Activated gamma-delta T cell (primary cell): ENCODE measurements around the gene UTS2.

ENCODE experiments used
- DNase-seq: peaks from one replicate; lab custom pipeline; 2025; lab: John Stamatoyannopoulos, UW
- total RNA-seq, 2 donors: gene quantifications; one replicate each; lab custom pipeline; 2026; lab: John Stamatoyannopoulos, UW

Gene UTS2, protein sequence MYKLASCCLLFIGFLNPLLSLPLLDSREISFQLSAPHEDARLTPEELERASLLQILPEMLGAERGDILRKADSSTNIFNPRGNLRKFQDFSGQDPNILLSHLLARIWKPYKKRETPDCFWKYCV
- total RNA-seq = 1.3 to 21.9 reads per million in 2 donors

DNA sequence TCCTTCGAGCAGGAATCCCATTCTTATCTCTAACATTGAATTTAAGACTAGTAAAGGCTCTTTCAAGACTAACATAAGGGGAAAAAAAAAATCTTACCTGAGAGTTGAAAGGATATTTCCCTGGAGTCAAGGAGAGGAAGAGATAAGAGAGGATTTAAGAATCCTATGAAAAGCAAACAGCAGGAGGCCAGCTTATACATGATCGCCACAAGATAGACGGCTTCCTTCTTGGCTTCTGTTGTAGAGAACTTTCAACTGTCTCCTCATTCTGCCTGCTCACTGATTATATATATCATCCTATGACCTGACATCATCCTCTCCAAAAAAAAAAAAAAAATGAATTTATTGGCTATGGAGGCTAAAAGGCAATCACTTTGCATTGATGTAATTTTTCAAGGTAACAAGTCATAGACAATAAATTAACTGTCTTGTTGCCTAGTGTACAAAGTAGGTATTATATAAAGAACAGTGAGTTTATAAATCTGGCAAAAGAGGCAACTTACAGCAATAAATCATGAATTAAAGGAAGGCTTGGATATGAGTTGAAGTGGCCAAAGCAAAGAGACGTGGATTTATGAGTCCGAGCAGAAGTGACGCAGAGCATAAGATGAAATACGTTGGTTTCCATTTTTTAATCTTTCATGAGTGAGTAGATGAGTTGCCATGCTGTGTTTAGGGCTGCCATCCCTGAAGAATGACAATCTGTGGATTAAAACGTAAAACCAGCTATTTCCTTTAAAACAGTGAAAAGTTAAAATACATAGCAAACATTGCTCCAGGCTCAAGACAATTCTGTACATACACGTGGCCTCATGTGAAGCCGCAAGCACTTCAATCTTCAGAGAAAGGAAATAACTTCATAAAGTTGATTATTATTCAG, at the start of gene UTS2:
Gene UTS2 (minus strand): TSS at position 262 of the 880 bp plus-strand sequence. CDS start 62 bp downstream, at position 200.
- DNase-seq = no peak

DNA sequence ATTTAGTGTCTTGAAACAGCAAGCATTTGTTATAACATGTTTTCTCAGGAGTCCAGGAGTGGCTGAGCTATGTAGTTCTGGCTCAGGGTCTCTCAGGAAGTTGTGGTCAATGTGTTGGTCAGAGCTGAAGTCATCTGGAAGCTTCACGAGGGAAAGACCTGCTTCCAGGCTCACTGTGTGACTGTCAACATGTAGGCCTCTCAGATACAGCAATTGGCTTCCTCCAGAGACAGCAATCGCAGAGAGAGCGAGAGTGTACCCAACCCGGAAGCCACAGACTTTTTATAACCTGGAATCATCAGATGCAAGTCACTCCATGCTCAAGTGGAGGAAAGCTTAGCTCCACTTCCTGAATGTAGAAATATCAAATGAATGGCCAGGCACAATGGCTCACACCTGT, 46.9 kb upstream of the UTS2 start:
- no peak for DNase-seq

DNA sequence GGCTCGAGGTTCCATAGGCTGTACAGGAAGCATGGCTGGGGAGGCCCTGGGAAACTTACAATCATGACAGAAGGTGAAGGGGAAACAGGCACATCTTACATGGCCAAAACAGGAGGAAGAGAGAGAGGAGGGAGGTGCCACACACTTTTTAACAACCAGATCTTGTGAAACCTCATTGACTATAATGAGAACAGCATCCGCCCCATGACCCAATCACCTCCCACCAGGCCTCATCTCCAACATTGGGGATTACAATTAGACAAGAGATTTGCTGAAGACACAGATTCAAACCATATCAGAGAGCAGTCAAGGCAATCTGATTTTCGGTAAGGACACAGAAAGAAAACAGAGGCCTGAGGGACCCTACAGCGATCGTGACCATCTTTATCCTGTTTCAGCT, 46.1 kb upstream of the UTS2 start:
- no peak for DNase-seq

DNA sequence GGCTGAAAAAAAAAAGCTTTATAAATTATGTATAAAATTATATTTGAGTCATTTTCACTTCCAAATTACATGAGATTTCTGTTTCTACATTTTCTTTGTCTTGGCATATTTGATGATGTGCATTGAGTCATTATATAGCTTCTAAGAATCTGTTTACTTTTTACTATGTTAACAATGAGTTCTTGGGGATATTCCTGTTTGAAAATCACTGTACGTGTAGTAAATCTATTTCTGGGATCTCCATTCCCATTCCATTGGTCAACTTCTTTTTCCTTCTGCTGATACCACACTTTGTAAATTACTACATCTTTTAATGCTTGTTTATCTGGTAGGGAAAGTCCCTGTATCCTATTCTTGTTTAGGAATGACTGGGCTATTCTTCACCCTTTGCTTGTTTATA, 44.1 kb upstream of the UTS2 start:
- DNase-seq = no peak

DNA sequence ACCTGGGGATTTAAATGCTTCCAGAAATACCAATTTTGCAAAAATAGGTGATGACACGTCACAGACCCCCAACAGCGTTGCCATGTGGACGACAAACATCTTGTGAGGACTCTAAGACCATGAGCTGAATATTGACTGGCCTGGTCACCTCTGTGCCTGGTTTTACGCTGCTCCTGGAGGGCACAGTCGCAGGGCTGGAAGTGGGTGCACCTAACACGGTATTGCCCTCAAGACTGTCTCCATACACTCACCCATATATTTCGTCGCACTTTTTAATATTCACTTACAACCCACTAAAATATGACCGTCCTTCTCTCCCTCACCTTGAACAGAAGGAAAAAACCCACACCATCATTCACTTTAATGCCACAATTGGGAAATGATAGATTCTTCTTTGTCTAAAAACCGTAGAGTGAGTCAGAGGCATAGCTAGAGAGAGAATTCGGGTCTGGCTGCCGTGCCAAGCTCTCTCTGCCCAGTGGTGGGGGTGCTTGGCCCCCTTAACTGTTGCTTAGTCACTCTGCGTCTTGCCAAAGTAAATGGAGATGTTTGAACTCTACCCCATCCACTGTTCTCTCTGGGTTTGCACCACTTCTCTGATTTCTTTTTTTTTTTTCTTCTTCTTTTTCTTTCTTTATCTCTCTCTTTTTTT, 40.8 kb upstream of the UTS2 start:
- DNase-seq = no peak

DNA sequence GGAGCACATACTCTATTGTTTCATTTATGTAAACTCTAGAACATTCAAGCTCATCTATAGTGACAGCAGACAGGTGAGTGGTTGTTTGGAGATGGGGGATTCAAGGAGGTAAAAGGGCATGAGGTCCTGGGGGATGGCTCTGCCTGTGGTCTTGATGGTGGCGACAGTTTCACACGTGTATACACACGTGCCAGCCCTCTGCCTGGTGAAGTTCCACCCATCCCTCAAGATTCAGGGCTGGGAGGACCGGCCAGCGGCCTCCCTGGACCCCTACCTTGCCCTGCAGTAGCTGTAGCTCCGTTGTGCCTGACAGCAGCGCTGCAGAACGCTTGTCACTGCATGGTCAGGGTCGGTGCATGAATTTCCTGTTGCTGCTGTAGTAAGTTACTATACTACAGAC, 38.9 kb upstream of the UTS2 start:
- DNase-seq = no peak

DNA sequence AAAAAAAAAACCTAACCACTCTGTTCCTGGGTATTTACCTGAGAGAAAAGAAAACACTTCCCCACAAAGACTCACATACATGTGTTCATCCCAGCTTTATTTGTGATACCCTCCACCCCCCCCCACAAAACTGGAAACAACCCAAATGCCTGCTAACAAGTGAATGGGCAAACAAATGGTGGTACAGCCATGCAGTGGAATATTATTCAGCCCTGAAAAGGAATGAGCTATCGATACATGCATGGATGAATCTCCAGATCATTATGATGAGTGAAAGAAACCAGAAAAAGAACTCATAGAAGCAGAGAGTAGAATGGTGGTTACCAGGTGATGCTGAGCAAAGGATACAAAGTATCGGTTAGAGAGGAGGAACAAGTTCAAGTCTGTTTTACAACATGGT, 38.0 kb upstream of the UTS2 start:
- DNase-seq = no peak

DNA sequence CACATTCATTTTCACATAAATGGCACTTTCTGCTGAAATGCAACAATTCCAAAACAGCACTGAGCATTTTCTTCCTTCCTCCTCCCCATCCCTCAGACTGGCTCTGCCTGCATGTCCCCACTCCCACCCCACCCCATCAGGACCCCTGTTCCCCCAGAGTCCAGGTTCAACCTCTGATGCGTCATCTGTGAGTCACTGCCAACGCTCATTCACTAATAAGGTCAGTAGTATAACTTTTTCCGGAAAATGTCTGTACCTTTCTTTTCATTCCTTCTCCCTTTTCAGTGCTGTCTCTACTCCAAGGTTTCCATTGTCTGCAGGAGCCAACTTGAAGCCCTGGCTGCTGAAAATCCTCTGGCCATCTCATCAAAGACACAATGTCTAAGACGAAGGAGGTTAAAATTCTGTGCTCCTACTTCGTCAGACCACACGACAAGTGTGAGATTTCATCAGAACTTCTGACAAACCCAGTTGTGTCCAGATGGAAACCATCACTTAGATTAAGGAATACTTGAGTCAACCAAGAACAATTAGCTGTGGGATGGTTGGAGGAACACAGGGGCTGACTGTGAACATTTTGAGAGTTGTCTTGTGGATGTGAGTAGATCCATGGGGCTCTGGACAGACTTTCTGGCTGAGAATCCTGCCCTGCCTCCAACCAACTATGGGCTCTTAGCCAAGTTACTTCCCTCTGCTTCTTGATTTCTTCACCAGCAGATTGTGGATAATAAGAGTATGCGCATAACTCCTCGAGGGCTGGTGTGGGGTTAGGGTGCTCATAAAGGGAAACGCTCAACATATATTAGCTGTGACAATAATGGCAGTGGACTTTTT, 35.6 kb upstream of the UTS2 start:
- no peak for DNase-seq

DNA sequence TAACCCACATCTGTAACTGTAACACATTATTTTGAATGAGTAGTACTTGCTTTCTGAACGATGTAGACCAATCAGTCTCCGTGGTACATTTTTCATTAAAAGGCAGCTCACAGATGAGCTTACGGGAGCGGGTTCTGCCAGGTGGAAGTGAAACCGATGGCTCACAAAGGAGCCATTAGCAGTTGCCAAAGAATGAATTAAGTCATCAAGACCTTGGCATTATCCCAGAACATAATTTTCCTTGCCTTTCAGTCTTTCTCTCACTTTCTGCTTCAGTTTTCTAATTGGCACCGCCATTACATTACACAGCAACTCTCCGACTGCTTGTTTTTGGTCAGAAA, 33.5 kb upstream of the UTS2 start:
- DNase-seq = no peak

DNA sequence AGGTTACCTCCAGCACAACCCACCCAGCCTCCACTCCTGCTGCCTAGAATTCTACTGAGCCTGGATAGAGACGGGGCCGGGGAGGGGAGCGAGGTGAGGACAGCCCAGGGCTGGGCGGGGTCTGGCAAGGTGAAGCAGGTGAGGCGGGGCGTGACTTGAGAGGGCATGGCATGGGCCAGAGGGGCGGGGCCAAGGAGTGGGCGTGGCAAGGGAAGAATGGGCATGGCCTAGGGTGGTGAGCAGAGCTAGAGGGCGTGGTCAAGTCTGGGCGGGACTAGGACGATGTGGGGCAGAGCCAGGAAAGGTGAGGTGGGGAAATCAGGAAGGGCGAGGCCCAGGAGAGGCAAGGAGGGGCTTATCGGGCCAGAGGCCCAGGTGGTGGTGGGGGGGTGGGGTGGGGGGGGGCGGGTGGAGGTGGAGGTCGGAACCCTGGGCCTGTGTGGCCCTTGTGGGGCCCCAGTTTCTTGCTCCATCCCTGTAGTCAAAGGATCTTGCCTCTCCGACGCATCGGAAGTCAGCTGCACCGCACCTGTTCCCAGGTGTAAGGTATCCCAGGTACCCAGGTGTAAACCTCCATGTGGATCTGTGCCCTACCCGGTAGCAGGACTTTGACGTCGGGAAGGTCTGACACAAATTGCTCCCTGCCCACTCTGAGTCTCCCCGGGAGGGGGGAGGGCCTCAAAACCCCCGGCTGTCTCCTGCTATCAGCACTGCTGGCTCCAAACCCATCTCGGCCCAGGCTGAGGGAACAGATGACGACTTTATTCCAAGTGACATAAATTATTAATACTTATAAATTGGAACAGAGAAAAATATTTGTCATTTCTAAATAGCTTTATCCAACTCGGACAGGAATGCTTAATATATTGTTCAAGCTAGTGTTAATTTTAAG, 32.9 kb upstream of the UTS2 start:
- DNase-seq = no peak

DNA sequence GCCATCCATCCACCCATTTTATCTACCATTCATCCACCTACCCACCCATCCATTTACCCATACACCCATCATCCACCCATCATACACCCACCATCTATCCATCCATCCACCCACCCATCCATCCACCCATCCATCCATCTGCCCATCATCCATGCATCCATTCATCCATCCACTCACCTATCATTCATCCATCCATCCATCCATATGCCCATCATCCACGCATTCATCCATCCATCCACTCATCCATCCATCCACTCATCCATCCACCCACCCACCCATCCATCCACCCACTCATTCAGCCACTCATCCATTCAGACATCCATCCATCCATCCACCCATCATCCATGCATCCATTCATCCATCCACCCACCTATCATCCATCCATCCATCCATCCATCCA, 31.9 kb upstream of the UTS2 start:
- no peak for DNase-seq

DNA sequence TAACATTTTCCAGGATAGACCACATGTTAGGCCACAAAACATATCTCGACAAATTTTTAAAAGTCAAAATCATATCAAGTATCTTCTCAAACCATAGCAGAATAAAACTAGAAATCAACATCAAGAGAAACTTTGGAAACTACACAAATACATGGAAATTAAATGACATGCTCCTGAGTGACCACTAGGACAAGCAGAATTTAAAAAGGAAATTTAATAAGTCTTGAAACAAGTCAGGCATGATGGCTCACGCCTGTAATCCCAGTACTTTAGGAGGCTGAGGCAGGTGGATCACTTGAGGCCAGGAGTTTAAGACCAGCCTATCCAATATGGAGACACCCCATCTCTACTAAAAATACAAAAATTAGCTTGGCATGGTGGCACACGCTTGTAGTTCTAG, 26.4 kb upstream of the UTS2 start:
- no peak for DNase-seq

DNA sequence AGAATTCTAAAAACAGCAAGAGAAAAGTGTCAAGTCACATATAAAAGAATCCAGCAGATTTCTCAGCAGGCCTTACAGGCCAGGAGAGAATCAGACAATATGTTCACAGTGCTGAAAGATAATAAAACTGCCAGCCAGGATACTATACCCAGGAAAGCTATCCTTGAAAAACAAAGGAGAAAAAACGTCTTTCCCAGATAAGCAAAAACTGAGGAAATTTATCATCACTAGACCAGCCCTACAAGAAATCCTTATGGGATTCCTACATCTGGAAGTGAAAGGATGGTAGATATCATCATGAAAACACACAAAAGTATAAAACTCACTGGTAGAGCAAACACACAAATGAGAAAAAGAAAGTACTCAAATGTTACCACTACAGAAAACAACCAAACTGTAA, 25.2 kb upstream of the UTS2 start:
- DNase-seq = no peak

DNA sequence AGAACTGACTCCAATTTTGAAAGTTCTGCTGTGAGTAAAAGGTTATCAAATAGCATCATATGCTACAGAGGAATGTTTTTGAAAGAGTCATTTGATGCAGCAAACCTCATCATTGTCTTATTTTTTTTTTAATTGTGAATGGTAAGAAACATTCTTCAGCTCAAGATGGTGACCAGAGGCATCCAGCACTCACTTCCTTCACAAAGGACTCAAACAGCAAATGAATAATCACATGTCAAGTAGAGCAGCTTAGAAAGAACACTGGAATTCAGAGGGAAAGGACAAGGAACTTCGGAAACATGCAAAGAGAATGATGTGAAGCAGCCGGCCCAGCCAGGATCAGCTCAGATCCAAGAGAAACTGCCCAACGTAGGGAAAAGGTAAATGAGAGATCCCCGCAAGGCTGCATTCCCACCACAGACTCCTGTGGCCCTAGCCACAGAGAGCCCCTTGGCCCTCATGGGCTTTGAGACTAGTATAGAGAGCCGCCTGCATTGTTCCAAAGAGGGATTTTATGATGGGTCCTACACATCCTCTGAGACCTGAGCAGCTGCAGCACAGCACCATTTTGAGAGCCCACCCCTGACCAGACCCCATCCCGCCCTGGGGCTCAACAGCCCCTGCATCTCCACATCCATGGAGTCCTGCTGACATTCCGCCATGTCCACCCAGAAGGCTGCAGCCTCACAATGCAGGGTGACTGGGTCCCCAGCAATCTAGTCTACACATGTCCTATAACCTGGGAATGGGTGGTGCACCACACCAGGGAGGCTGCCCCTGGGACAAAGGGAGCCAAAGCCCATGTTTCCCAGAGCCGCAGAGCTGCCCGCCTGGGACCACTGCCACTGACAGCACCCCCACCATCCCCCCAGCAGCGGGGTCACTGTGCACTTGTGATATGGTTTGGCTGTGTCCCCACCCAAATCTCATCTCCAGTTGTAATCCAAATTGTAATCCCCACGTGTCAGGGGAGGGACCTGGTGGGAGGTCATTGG, 21.2 kb upstream of the UTS2 start:
- no peak for DNase-seq

DNA sequence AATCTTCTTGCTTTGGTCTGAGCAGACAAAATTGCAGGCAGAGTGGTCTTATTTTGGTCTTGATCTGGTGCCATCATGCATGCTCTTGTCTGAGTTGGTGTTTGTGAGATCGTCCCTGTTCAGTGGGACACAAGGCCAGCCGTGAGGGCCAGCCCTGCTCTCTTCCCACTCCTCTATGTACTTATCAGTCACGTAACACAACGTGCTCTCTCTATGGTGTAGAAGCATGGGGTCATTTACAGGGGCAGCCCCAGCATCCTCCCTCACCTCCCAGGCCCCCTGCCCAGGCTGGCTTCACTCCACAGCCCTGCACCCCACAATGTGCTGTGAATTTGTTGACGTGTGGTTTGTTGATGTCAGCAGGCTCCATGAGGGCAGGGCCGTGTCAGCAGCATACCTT, 18.3 kb upstream of the UTS2 start:
- DNase-seq = no peak

DNA sequence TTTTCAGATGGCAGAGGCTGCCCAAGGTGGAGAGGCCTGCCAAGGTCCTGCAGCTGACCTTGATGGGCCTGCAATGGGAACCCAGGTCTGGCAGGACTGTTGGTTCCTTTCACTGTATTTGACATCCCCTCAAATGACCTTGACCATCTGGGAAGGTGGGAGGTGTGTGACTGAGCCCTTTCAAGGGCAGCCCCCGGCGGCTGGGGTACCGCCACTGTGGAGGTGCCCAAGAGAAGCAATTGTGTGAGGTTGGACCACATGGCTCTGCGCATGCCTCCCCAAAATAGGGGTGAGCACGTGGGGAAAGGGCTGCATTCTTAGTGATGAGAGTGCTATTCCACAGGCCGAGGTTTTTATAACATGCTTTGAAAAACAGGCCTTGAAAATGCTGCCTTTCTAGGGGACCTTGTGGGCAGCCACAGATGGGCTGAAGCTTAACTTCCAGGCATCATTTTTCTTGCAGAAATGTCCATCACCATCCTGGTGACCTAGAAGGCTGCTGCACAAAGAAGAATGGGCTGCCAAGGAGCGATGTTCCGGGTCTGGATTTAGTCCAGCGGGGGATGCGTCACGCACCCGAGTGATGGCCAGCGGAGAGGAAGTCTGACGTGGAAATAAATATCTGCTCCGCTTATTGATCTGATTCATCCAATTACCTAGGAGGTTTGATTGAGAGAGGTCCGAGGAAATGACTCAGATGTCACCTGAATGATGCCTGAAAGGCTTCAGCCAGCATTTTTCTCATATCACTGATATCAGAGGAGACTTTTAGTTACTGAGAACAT, 16.5 kb upstream of the UTS2 start:
- no peak for DNase-seq

DNA sequence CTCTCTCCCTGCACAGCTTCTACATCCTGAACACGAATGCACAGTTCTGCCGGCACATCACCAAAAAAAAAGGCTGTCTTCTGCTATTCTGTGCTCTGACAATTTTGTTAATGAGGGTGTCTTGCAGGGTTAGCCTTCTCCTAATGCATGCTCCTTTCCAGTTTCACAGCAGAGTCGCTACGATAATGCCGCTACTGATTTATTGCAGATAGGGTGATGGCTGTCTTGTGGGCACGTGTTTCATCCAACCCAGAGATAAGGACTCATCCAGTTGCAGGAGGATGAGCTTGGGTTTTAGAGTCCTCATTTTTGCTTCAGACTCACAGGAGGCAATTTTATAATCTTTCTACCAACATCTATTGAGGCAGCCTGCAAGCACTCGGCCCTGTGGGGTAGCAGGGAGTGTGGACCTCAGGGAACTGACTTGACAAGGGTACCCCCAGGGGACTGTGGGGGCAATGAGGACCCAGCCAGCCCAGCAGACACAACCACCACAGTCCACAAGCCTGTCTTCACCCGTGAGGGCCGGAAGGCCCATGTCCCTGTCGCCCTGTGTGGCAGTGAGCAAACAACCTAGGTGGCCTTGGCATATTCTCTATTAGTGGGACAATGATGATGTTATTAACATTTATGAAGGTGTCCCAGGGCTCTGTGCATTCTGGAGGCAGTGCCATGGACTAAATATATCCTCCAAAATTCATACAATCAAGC, 15.4 kb upstream of the UTS2 start:
- no peak for DNase-seq

DNA sequence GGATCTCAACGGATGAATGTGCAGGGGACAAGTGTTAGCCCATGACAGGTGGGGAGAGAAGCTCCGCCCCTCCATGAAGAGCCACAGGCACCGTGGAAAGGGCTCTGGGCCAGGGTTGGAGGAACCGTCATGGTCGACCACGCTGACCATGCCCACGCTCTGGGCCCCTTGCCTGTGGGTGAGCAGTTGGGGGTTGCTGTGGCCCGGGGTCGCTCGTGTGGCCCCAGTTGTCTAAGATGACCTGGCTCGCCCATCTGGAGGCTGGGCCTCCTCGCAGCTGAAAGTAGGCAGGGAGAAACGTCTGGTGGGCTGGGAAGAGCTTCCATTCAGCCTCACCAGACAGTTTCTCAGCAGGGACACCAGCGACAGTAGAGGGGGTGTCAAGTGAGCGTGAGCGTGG, 13.1 kb upstream of the UTS2 start:
- no peak for DNase-seq
